Stimulated activated CD8-positive, alpha-beta memory T cell treated with anti-CD3 and anti-CD28 coated beads, Interleukin-4, amount 100 ng/mL, for 4 hours (primary cell): Measurements from ENCODE around the gene MRPL36.

Experiments used
- DNase-seq, 2 donors: peaks; one replicate each; pipeline ENCODE4 v3.0.0-alpha.2; 2020; ENCODE audit warnings: low read depth in 2 of 2, low spot score in 1 of 2

Gene MRPL36

DNA sequence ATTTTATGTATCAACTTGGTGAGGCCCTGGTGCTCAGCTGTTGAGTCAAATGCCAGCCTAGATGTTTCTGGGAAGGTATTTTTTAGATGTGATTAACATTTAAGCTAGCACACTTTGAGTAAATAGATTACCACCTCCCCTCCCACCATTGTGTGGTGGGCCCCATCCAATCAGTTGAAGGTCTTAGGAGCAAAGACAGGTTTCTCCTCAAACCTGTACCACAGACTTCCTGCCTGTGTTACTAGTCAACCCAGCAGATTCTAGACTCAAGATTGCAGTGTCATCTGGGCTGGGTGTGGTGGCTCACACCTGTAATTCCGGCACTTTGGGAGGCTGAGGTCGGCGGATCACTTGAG lies 33.8 kb downstream of the MRPL36 start:
- DNase-seq, result no peak

GRCh38 chr5:1765141-1765879 lies 34.3 kb downstream of the MRPL36 start:
- no peak for DNase-seq

DNA sequence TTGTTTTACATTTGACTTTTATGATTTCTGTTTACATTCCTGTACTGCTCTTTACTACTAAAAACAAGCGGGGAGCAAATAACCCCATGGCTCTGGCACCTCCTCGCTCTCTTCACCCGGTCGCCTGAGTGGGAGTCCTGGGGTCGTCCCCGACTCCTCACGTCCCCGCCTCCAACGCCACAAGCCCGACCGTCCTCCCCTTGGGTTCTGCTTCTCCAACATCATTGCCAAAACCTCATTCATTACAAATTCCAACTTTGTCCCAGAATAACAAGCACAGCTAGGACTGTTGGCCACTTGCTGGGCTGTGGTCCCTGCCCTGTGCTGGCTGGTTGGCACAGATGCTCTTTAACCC lies 35.1 kb downstream of the MRPL36 start:
- DNase-seq, result no peak

DNA sequence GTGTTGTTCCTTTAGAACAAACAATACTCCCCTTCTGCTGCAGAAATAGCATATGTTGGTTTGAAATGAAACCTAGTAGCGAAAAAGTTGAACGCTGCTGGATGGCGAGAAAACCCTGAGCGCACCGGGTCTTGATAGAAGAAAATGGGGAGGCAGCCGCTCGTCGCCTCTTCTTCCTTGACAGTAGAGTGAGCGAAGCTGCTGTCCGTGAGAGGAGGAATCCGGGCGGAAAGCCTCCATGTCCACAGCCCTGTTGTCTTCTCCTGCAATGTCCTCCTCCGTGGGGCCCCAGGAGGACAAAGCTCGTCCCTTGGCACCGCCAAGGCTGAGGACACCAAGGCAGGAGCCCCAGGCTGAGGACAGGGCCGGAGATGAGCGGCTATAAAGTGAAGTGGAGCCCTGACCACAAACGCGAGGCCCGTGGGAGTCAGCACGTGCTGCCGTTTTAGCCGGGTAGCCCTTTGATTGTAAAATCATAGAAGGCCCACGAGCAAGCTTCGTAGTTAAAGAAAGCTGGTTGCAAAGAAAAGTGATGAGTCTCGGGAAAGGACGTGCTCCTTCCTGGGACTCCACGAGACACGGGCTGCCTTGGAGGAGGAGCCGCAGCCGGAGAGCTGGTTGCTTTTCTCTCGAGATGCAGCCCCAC lies 35.6 kb downstream of the MRPL36 start:
- DNase-seq, result no peak

DNA sequence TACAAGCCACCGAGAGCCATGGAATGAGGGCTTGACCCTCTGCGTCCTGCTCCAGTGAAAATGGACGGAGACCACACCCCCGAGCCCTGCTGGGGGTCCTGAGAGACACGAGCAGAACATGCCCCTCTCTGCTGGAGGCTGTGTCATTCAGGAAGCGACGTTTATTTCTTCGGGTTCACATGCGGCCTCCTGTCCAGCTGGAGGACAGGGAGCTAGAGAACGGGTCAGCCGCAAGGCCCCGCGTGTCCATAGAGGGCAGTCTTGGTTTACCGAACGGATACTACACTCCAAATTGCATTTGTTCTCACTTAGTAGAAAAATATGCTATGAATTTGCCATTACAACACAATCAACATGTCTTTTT lies 36.1 kb downstream of the MRPL36 start:
- no peak for DNase-seq

GRCh38 chr5:1762883-1763547 lies 36.6 kb downstream of the MRPL36 start:
- DNase-seq, result no peak

GRCh38 chr5:1762121-1762882 lies 37.3 kb downstream of the MRPL36 start:
- no peak for DNase-seq

GRCh38 chr5:1761453-1761755 lies 38.2 kb downstream of the MRPL36 start:
- no peak for DNase-seq

GRCh38 chr5:1760656-1761452 lies 38.8 kb downstream of the MRPL36 start:
- DNase-seq, result no peak

DNA sequence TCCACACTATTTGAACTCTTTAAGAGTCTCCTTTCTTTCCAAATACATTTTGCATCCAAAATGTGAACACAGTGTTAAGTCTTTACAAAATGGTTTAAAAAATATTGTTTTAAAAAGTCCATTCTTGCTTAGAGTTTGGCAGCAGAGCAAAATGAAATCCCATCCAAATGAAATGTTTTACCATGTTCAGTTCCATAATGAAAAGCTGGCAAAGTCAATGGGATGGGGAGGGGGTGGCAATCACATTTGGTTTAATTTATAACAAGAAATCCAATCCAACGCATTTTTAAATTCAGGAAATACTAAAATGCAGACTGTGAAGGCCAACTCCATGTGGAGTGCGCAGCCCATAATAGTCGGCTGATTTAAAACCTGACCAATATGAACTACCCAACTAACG lies 39.4 kb downstream of the MRPL36 start:
- no peak for DNase-seq

DNA sequence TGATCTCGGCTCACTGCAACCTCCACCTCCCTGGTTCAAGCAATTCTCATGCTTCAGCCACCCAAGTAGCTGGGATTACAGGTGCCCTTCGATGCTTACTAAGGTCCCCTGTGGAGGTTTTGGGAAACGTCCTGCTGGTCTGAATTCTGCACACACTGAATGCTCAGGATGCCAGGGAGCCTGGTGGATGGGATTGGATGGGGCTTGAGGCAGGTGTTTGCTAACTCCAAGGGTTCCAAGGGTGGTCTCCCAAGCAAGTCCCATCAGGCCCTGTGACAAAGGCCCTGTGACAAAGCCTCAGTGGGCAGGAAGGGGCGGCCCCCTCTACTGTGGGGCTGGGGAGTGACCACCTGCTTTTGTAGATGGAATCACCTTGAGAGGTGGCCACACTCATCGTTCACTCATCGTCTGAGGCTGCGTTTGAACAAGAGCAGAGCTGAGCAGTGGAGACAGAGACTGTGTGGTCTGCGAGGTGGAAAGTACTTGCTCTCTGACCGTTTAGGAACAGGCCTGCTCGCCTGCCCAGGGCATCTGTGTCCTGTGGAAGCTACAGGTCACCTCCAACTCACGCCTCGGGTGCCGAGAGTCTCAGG lies 40.2 kb downstream of the MRPL36 start:
- no peak for DNase-seq

- DNase-seq, result no peak
These were observed 41.1 kb downstream of the MRPL36 start for GRCh38 chr5:1758574-1758973.

DNA sequence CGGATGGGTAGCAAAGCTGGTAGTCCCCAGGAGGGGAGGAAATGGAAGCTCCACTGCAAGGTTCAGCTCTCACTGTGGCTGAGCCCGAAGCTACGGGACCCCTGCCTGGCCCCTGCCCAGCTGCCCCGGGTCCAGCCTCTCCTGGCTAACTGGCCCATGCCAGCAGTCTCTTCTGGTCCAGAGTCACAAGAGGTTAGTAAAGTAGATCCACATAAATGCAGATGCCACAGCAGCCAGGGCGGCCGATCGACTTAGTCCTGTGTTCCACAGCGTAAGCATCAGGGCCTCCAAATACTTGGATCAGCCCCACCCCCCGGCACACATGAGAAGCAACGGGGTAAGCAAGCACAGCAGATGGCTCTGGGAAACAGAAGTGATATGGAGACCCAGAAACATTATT lies 42.1 kb downstream of the MRPL36 start:
- no peak for DNase-seq

DNA sequence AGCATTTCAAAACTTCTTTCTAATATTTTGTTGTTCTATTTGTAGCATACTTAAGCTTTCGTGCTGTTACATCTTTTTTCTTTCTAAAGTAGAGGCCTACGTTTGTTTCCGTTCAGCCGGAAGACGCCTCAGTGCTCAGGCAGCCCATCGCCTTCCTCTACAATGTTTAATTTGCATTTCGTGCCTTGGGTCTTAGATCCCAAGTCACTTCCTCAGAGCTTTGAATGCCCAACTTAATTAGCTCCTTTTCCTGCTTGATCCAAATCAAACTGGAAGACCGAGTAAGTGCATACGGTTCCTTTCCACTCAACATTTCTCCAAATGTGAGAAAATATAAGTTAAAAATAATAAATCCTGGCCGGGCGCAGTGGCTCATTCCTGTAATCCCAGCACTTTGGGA lies 43.2 kb downstream of the MRPL36 start:
- DNase-seq, result no peak

DNA sequence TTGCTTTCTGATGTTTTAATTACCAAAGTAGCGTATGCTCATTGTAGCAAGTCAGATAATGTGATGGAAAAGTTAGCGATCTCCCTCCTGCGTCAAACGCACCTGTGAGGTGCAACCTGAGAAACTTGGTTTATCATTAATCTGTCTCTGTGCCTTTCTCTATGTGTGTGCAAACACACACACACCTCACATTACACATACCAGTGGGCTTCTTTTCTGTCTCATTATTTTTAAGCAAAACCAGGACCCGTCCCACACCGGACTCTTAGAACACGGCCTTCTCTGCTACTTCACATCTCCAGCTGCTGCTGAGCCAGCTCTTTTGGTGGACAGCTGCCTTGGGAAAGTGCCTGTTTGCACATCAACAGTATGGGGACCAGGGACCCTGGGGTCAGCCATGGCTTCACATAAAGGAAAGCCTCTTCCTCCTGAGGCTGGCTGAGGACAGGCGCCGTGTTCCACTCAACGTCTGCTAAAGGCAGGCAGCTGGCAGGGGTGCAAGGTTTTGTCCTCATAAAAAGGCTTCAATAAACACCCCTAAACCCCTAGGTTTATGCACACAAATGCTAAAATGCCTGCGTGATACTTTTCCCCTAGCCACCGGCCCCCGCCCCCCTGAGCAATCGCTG lies 44.2 kb downstream of the MRPL36 start:
- DNase-seq, result no peak

- no peak for DNase-seq
These were observed 45.0 kb downstream of the MRPL36 start for GRCh38 chr5:1754531-1755220.

DNA sequence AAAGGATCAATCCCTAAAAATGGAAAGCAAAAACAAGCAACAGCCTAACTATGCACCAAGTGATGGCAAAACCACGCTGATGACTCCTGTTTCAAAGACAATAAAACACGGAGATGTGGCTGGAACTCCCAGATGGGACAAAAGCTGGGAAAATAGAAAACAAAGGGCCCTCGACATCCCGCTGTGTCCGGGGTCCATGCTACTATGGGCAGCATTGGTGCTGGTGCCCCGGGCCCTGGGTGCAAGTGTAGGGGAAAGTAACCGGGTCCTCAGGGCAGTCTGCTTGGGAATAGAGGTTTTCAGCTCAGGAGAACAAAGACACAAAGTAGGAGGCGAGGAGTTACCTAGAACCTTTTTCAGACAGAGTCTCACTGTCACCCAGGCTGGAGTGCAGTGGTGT lies 46.1 kb downstream of the MRPL36 start:
- no peak for DNase-seq

DNA sequence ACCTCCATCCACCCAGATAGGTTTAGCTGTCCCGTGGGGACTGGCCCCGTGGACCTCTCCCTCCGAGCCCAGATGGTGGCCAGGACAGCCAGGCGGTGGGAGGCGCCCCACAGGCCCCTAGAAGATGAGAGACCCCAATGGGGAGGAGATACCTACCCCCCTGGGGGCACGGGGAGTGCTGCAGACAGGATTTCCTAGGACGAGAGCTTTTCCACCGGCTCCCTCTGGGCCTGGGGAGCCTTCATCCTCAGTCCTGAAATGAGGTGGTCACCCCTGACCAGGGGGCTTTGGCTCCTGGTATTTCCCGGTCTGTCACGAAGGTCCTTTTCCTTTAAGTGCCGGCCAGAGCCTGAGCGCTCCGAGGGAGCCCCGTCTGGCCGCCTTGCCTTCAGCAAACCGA lies 46.8 kb downstream of the MRPL36 start:
- DNase-seq, result no peak

GRCh38 chr5:1751864-1752822 lies 47.5 kb downstream of the MRPL36 start:
- no peak for DNase-seq
